ENCODE data around the gene GPHB5. TPM values are rescaled to one million over a fixed set of nuclear protein-coding genes. Genes with fewer than 3 reads are reported as not detected.

The GPHB5 gene
- total RNA-seq, 1 experiment from 2014 or later, result not detected

GRCh38 chr14:63326840-63327239, 8.1 kb upstream of the GPHB5 start:
- CTCF ChIA-PET, result no interaction called here
- ATAC-seq, result no peak
- Histone ChIP-seq H3K79me2 (ENCODE audit: insufficient read depth, low read length) (no peaks in the 10 kb centered on the region), H3K27me3 (ENCODE audit: insufficient read depth, low read length) (peaks cover 22% of the 10 kb centered on the region; the same call in 1 of the 2 replicates), H3K4me3 (replicated peaks in 1 of 2; ENCODE audit: low read depth in 1 of 2, low read length in 2 of 2) (no peak overlapping the region), H3K9ac (ENCODE audit: low read length) (no peak overlapping the region), H4K20me1 (ENCODE audit: insufficient read depth) (no peaks in the 10 kb centered on the region), H2AFZ (ENCODE audit: low read depth, low read length, poor library complexity, severe bottlenecking) (no peak overlapping the region), H3K4me2 (ENCODE audit: low read length) (no peak overlapping the region), H3K9me3 (ENCODE audit: control insufficient read depth in 1 of 2, insufficient read depth in 1 of 2, low read depth in 1 of 2, low read length in 2 of 2) (no peaks in the 10 kb centered on the region), H3K27ac (ENCODE audit: low read depth, low read length) (no peak overlapping the region), H3K36me3 (ENCODE audit: control insufficient read depth in 1 of 2, insufficient read depth in 2 of 2, low read length in 2 of 2) (no peaks in the 10 kb centered on the region), H3K4me1 (ENCODE audit: control insufficient read depth in 1 of 2, insufficient read depth in 2 of 2, low read length in 2 of 2) (no peaks in the 10 kb centered on the region), H3K9me2 (ENCODE audit: insufficient read depth) (no peaks in the 10 kb centered on the region)
- DNase-seq (ENCODE audit: low read depth, low spot score), result no peak
- RAD21 ChIA-PET (ENCODE audit: low non-redundant PET in 1 of 2, low total read pairs in 2 of 2, uncharacterized antibody in 2 of 2, unreplicated experiment in 2 of 2), result no interaction called here
- POLR2A ChIA-PET, result no interaction called here
- no TSS peak for BruUV-seq (replicated peaks)
- no peak for TF ChIP-seq ZFX (IDR thresholded peaks at IDR 0.05)
- no peak for TF ChIP-seq SP1 (IDR thresholded peaks at IDR 0.05; ENCODE audit: low read depth)
- no peak for TF ChIP-seq SRF (IDR thresholded peaks at IDR 0.05; ENCODE audit: low read depth)
- TF ChIP-seq ZNF274 (IDR thresholded peaks at IDR 0.05; ENCODE audit: low read depth, low read length), result no peak
- no peak for TF ChIP-seq MAX (IDR thresholded peaks at IDR 0.05)
- TF ChIP-seq, protein P1, sequence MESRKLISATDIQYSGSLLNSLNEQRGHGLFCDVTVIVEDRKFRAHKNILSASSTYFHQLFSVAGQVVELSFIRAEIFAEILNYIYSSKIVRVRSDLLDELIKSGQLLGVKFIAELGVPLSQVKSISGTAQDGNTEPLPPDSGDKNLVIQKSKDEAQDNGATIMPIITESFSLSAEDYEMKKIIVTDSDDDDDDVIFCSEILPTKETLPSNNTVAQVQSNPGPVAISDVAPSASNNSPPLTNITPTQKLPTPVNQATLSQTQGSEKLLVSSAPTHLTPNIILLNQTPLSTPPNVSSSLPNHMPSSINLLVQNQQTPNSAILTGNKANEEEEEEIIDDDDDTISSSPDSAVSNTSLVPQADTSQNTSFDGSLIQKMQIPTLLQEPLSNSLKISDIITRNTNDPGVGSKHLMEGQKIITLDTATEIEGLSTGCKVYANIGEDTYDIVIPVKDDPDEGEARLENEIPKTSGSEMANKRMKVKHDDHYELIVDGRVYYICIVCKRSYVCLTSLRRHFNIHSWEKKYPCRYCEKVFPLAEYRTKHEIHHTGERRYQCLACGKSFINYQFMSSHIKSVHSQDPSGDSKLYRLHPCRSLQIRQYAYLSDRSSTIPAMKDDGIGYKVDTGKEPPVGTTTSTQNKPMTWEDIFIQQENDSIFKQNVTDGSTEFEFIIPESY (IDR thresholded peaks at IDR 0.05; ENCODE audit: extremely low read depth, insufficient replicate concordance, low read length), result no peak
- no peak for TF ChIP-seq SIN3A (IDR thresholded peaks at IDR 0.05; ENCODE audit: low read depth)
- TF ChIP-seq RAD21 (IDR thresholded peaks at IDR 0.05; ENCODE audit: low read depth), result no peak
- TF ChIP-seq, protein P2, sequence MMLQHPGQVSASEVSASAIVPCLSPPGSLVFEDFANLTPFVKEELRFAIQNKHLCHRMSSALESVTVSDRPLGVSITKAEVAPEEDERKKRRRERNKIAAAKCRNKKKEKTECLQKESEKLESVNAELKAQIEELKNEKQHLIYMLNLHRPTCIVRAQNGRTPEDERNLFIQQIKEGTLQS (IDR thresholded peaks at IDR 0.05), result no peak
- TF ChIP-seq EZH2 (IDR thresholded peaks at IDR 0.05), result no peak
- TF ChIP-seq ELF1 (IDR thresholded peaks at IDR 0.05; ENCODE audit: borderline replicate concordance, low read depth), result no peak
- TF ChIP-seq EZH2phosphoT487 (IDR thresholded peaks at IDR 0.05; ENCODE audit: borderline replicate concordance), result no peak
- TF ChIP-seq POLR2AphosphoS5 (IDR thresholded peaks at IDR 0.05; ENCODE audit: low read depth, low read length), result no peak
- intact Hi-C loops (cut with micrococcal nuclease), result no loop called here
